ENCODE measurements around the gene LCN12.
A peak's percentile ranks its signal among the peaks of the same experiment; 100 is the strongest.

The LCN12 gene

DNA sequence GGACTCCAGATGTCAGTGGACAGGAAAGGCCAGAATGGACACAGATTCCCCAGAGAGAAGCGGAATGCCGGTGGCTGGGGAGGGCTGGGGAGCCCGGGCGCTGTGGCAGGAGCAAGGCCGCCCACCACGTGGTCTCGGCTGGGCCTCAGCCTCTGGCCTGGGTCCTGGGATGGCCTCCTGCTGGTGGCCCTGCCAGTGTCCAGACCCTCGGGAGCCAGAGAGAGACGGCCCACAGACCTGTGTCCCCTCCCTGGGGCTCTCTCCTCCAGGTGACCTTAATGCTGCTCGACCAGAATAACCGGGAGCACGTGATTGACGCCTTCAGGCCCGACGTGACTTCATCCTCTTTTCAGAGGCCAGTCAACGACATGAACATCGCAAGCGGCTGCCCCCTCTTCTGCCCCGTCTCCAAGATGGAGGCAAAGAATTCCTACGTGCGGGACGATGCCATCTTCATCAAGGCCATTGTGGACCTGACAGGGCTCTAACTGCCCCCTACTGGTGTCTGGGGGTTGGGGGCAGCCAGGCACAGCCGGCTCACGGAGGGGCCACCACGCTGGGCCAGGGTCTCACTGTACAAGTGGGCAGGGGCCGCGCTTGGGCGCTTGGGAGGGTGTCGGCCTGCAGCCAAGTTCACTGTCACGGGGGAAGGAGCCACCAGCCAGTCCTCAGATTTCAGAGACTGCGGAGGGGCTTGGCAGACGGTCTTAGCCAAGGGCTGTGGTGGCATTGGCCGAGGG is 26.5 kb upstream of the LCN12 start:
- Mint-ChIP-seq H3K27ac (no peak overlapping the region), H3K27me3 (ENCODE audit: low read depth, poor library complexity) (peaks cover 6% of the 10 kb centered on the region), H3K4me3 (no peak overlapping the region), H3K4me1 (peaks cover 6% of the 10 kb centered on the region), H3K9me3 (no peaks in the 10 kb centered on the region), H3K36me3 (ENCODE audit: low read depth) (peaks cover 16% of the 10 kb centered on the region)
- TF ChIP-seq, protein P1, sequence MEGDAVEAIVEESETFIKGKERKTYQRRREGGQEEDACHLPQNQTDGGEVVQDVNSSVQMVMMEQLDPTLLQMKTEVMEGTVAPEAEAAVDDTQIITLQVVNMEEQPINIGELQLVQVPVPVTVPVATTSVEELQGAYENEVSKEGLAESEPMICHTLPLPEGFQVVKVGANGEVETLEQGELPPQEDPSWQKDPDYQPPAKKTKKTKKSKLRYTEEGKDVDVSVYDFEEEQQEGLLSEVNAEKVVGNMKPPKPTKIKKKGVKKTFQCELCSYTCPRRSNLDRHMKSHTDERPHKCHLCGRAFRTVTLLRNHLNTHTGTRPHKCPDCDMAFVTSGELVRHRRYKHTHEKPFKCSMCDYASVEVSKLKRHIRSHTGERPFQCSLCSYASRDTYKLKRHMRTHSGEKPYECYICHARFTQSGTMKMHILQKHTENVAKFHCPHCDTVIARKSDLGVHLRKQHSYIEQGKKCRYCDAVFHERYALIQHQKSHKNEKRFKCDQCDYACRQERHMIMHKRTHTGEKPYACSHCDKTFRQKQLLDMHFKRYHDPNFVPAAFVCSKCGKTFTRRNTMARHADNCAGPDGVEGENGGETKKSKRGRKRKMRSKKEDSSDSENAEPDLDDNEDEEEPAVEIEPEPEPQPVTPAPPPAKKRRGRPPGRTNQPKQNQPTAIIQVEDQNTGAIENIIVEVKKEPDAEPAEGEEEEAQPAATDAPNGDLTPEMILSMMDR (IDR thresholded peaks at IDR 0.05): peak; percentile 11
- no peak for DNase-seq

DNA sequence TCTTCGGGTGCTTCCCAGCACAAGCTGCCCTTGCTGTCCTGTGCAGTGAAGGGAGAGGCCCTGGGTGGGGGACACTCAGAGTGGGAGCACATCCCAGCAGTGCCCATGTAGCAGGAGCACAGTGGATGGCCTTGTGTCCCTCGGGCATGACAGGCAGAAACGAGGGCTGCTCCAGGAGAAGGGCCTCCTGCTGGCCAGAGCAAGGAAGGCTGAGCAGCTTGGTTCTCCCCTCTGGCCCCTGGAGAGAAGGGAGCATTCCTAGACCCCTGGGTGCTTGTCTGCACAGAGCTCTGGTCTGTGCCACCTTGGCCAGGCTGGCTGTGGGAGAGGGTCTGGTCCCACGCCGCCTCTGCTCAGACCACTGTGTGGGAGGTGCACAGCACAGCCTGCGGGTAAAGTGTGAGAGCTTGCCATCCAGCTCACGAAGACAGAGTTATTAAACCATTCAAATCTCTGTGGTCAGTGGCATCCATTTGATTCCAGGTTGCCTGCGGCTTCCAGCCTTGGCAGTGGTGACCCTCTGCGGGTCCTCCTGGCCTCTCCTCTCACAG is 25.8 kb upstream of the LCN12 start:
- H3K9me3 Mint-ChIP-seq: no peaks in the 10 kb centered on the region
- TF ChIP-seq, protein P1 (IDR thresholded peaks at IDR 0.05): no peak
- no peak overlapping the region for H3K4me3 Mint-ChIP-seq
- peaks cover 20% of the 10 kb centered on the region for H3K36me3 Mint-ChIP-seq (ENCODE audit: low read depth)
- peaks cover 6% of the 10 kb centered on the region for H3K27me3 Mint-ChIP-seq (ENCODE audit: low read depth, poor library complexity)
- DNase-seq: no peak
- peaks cover 6% of the 10 kb centered on the region for H3K4me1 Mint-ChIP-seq
- H3K27ac Mint-ChIP-seq: no peak overlapping the region

DNA sequence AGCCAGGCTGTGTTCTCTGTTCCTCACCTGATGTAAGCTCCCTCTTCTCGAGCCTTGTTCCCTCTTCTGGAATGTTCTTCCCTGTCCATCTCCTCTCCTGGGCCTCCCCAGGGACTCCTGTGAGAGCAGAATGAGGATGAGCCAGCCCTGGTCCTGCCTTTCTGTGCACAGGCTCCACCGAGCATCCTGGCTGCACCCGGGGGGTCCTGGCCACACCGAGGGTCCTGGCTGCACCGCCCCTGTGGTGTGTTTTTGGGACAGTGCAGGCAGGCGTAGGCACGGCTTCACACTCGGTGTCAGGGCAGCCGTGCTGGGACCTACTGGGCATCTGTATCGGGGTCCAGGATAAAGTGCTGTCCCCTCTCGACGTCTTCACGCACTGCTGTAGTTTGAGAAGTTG is 25.3 kb upstream of the LCN12 start:
- H3K27ac Mint-ChIP-seq: peak overlapping the region; percentile 21
- TF ChIP-seq, protein P1 (IDR thresholded peaks at IDR 0.05): no peak
- H3K4me3 Mint-ChIP-seq: no peak overlapping the region
- peaks cover 6% of the 10 kb centered on the region for H3K4me1 Mint-ChIP-seq
- H3K36me3 Mint-ChIP-seq (ENCODE audit: low read depth): peaks cover 25% of the 10 kb centered on the region
- peaks cover 6% of the 10 kb centered on the region for H3K27me3 Mint-ChIP-seq (ENCODE audit: low read depth, poor library complexity)
- DNase-seq: no peak
- H3K9me3 Mint-ChIP-seq: peaks cover 1% of the 10 kb centered on the region

DNA sequence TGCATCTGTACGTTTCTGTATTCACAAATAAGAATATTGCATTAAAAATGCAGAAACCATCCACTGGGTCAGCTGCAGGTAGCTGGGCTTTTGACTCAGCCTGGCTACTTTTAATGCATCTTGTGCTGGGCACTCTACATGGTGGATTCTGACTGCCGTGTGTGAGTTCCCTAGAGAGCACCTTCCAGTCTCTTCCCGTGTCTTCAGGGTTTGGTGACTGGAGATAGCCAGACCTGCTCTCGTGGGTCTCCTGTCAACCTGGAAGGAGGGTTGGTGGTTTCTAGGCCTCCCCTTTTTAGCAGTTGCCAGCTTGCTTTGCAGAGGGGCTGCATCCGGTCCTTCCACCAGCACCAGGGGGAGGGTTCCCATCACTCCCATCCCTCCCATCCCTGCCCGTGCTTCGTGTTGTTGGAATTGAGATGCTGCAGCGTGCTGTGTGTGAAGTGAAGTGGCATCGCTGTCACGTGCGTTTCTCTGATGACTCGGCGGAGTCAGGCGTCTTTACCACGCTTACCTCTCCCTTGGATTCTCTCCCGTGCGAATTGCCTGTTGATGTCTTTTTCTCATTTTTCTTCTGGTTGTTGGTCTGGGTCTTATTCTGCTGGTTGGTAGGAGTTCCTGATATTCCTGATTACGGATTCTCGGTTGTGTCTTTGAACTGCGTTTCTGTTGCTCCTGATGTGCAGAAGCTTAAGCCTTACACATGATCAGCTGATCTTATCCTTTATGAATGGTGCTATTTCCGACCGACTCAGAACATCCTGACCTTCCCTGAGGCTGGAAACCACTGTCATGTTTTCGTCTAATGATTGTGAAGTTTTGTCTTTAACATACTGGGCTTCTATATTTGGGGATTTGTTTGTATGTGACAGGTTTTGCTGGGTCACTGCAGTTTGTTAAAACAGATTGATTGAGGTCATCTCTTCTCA is 24.5 kb upstream of the LCN12 start:
- H3K36me3 Mint-ChIP-seq (ENCODE audit: low read depth): peaks cover 31% of the 10 kb centered on the region
- H3K9me3 Mint-ChIP-seq: peaks cover 6% of the 10 kb centered on the region
- no peaks in the 10 kb centered on the region for H3K4me1 Mint-ChIP-seq
- no peak for DNase-seq
- H3K4me3 Mint-ChIP-seq: no peak overlapping the region
- peak overlapping the region; percentile 21 for H3K27ac Mint-ChIP-seq
- peaks cover 6% of the 10 kb centered on the region for H3K27me3 Mint-ChIP-seq (ENCODE audit: low read depth, poor library complexity)
- TF ChIP-seq, protein P1 (IDR thresholded peaks at IDR 0.05): no peak

DNA sequence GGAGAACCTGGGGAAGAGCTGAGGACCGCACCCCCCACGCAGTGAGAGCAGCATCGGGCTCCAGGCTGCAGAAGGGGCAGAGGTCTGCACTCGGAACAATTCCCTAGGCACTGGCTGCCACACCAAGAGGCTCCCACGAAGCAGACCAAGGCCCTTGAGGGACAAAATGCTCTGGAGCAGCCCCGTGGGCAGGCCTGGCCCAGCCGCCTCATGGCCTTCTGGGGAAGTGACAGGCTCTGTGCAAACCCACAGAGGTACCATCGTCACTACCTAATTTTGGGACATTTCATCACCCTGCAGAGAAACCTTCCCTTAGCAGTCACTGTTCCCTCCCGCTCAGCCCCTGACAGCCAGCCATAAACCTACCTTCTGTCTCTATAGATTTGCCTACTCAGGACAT is 23.5 kb upstream of the LCN12 start:
- peaks cover 6% of the 10 kb centered on the region for H3K27me3 Mint-ChIP-seq (ENCODE audit: low read depth, poor library complexity)
- H3K27ac Mint-ChIP-seq: peak overlapping the region; percentile 74
- no peak overlapping the region for H3K4me3 Mint-ChIP-seq
- H3K9me3 Mint-ChIP-seq: peaks cover 9% of the 10 kb centered on the region
- no peaks in the 10 kb centered on the region for H3K4me1 Mint-ChIP-seq
- peaks cover 41% of the 10 kb centered on the region for H3K36me3 Mint-ChIP-seq (ENCODE audit: low read depth)
- no peak for DNase-seq
- TF ChIP-seq, protein P1 (IDR thresholded peaks at IDR 0.05): no peak
